ENCODE data around the gene FHIT.
"Not testable (repeated sequence)": the region's sequence is repeated elsewhere in the genome, so short reads cannot be mapped to it uniquely, and the experiment has no call there.

The FHIT gene

GRCh38 chr3:60574046-60574769 lies 677.0 kb downstream of the FHIT start:
- H3K4me1 ChIP-seq (ENCODE audit: control insufficient read depth, insufficient read depth, low read length), result peaks cover 5% of the 10 kb centered on the region
- no peaks in the 10 kb centered on the region for H3K9me3 ChIP-seq (ENCODE audit: control insufficient read depth, insufficient read depth, low read length)
- no peaks in the 10 kb centered on the region for H3K36me3 ChIP-seq (ENCODE audit: control insufficient read depth, insufficient read depth, low read length)
- H3K27me3 ChIP-seq (ENCODE audit: control insufficient read depth, insufficient read depth, low read length), result no peaks in the 10 kb centered on the region
- H3K4me3 ChIP-seq (ENCODE audit: low read depth, low read length), result no peak overlapping the region
- H3K9ac ChIP-seq (ENCODE audit: low read depth, low read length), result no peak overlapping the region

GRCh38 chr3:60573494-60573893 lies 677.8 kb downstream of the FHIT start:
- H3K9me3 ChIP-seq (ENCODE audit: control insufficient read depth, insufficient read depth, low read length), result no peaks in the 10 kb centered on the region
- no peaks in the 10 kb centered on the region for H3K36me3 ChIP-seq (ENCODE audit: control insufficient read depth, insufficient read depth, low read length)
- no peaks in the 10 kb centered on the region for H3K27me3 ChIP-seq (ENCODE audit: control insufficient read depth, insufficient read depth, low read length)
- H3K9ac ChIP-seq (ENCODE audit: low read depth, low read length), result no peak overlapping the region
- peaks cover 5% of the 10 kb centered on the region for H3K4me1 ChIP-seq (ENCODE audit: control insufficient read depth, insufficient read depth, low read length)
- H3K4me3 ChIP-seq (ENCODE audit: low read depth, low read length), result no peak overlapping the region

GRCh38 chr3:60571511-60571910 lies 679.7 kb downstream of the FHIT start:
- H3K27me3 ChIP-seq (ENCODE audit: control insufficient read depth, insufficient read depth, low read length), result no peaks in the 10 kb centered on the region

GRCh38 chr3:60557122-60557521 lies 694.1 kb downstream of the FHIT start:
- Histone ChIP-seq H3K9ac (ENCODE audit: low read depth, low read length) (no peak overlapping the region), H3K4me1 (ENCODE audit: control insufficient read depth, insufficient read depth, low read length) (peaks cover 16% of the 10 kb centered on the region), H3K27me3 (ENCODE audit: control insufficient read depth, insufficient read depth, low read length) (no peaks in the 10 kb centered on the region), H3K36me3 (ENCODE audit: control insufficient read depth, insufficient read depth, low read length) (no peaks in the 10 kb centered on the region), H3K4me3 (ENCODE audit: low read depth, low read length) (no peak overlapping the region), H3K9me3 (ENCODE audit: control insufficient read depth, insufficient read depth, low read length) (no peaks in the 10 kb centered on the region)

More at GRCh38 chr3:60571511-60571910, 679.7 kb downstream of the FHIT start:
- Histone ChIP-seq H3K36me3 (ENCODE audit: control insufficient read depth, insufficient read depth, low read length) (no peaks in the 10 kb centered on the region), H3K9me3 (ENCODE audit: control insufficient read depth, insufficient read depth, low read length) (no peaks in the 10 kb centered on the region), H3K4me1 (ENCODE audit: control insufficient read depth, insufficient read depth, low read length) (peaks cover 5% of the 10 kb centered on the region), H3K4me3 (ENCODE audit: low read depth, low read length) (no peak overlapping the region), H3K9ac (ENCODE audit: low read depth, low read length) (no peak overlapping the region)

- H3K9me3 ChIP-seq (ENCODE audit: control insufficient read depth, insufficient read depth, low read length), result no peaks in the 10 kb centered on the region
- H3K4me1 ChIP-seq (ENCODE audit: control insufficient read depth, insufficient read depth, low read length), result peaks cover 16% of the 10 kb centered on the region
- H3K36me3 ChIP-seq (ENCODE audit: control insufficient read depth, insufficient read depth, low read length), result no peaks in the 10 kb centered on the region
- no peak overlapping the region for H3K9ac ChIP-seq (ENCODE audit: low read depth, low read length)
- H3K4me3 ChIP-seq (ENCODE audit: low read depth, low read length), result no peak overlapping the region
- H3K27me3 ChIP-seq (ENCODE audit: control insufficient read depth, insufficient read depth, low read length), result no peaks in the 10 kb centered on the region
Measured at GRCh38 chr3:60555686-60556354, 695.4 kb downstream of the FHIT start.

GRCh38 chr3:60553144-60553543 lies 698.1 kb downstream of the FHIT start:
- H3K9me3 ChIP-seq (ENCODE audit: control insufficient read depth, insufficient read depth, low read length), result no peaks in the 10 kb centered on the region
- no peak overlapping the region for H3K4me3 ChIP-seq (ENCODE audit: low read depth, low read length)
- H3K4me1 ChIP-seq (ENCODE audit: control insufficient read depth, insufficient read depth, low read length), result peaks cover 22% of the 10 kb centered on the region
- H3K9ac ChIP-seq (ENCODE audit: low read depth, low read length), result no peak overlapping the region
- no peaks in the 10 kb centered on the region for H3K36me3 ChIP-seq (ENCODE audit: control insufficient read depth, insufficient read depth, low read length)
- H3K27me3 ChIP-seq (ENCODE audit: control insufficient read depth, insufficient read depth, low read length), result no peaks in the 10 kb centered on the region

- Histone ChIP-seq H3K4me1 (ENCODE audit: control insufficient read depth, insufficient read depth, low read length) (peaks cover 23% of the 10 kb centered on the region), H3K36me3 (ENCODE audit: control insufficient read depth, insufficient read depth, low read length) (no peaks in the 10 kb centered on the region), H3K27me3 (ENCODE audit: control insufficient read depth, insufficient read depth, low read length) (no peaks in the 10 kb centered on the region), H3K4me3 (ENCODE audit: low read depth, low read length) (no peak overlapping the region), H3K9me3 (ENCODE audit: control insufficient read depth, insufficient read depth, low read length) (no peaks in the 10 kb centered on the region), H3K9ac (ENCODE audit: low read depth, low read length) (no peak overlapping the region)
Measured at GRCh38 chr3:60552581-60552980, 698.7 kb downstream of the FHIT start.

- Histone ChIP-seq H3K4me1 (ENCODE audit: control insufficient read depth, insufficient read depth, low read length) (peaks cover 20% of the 10 kb centered on the region), H3K36me3 (ENCODE audit: control insufficient read depth, insufficient read depth, low read length) (no peaks in the 10 kb centered on the region), H3K9ac (ENCODE audit: low read depth, low read length) (no peak overlapping the region), H3K4me3 (ENCODE audit: low read depth, low read length) (no peak overlapping the region), H3K27me3 (ENCODE audit: control insufficient read depth, insufficient read depth, low read length) (no peaks in the 10 kb centered on the region), H3K9me3 (ENCODE audit: control insufficient read depth, insufficient read depth, low read length) (no peaks in the 10 kb centered on the region)
Measured at GRCh38 chr3:60551455-60552209, 699.6 kb downstream of the FHIT start.

GRCh38 chr3:60549863-60550262 lies 701.4 kb downstream of the FHIT start:
- Histone ChIP-seq H3K36me3 (ENCODE audit: control insufficient read depth, insufficient read depth, low read length) (no peaks in the 10 kb centered on the region), H3K27me3 (ENCODE audit: control insufficient read depth, insufficient read depth, low read length) (no peaks in the 10 kb centered on the region), H3K4me1 (ENCODE audit: control insufficient read depth, insufficient read depth, low read length) (peaks cover 8% of the 10 kb centered on the region), H3K9me3 (ENCODE audit: control insufficient read depth, insufficient read depth, low read length) (no peaks in the 10 kb centered on the region), H3K4me3 (ENCODE audit: low read depth, low read length) (no peak overlapping the region), H3K9ac (ENCODE audit: low read depth, low read length) (no peak overlapping the region)

GRCh38 chr3:60542995-60543394 lies 708.3 kb downstream of the FHIT start:
- no peak overlapping the region for H3K9ac ChIP-seq (ENCODE audit: low read depth, low read length)
- no peak overlapping the region for H3K4me3 ChIP-seq (ENCODE audit: low read depth, low read length)
- H3K36me3 ChIP-seq (ENCODE audit: control insufficient read depth, insufficient read depth, low read length), result no peaks in the 10 kb centered on the region
- H3K4me1 ChIP-seq (ENCODE audit: control insufficient read depth, insufficient read depth, low read length), result no peaks in the 10 kb centered on the region
- H3K27me3 ChIP-seq (ENCODE audit: control insufficient read depth, insufficient read depth, low read length), result no peaks in the 10 kb centered on the region
- no peaks in the 10 kb centered on the region for H3K9me3 ChIP-seq (ENCODE audit: control insufficient read depth, insufficient read depth, low read length)

- not testable (repeated sequence) for H3K27me3 ChIP-seq (ENCODE audit: control insufficient read depth, insufficient read depth, low read length); H3K9ac ChIP-seq (ENCODE audit: low read depth, low read length); H3K4me3 ChIP-seq (ENCODE audit: low read depth, low read length)
Measured at GRCh38 chr3:60539394-60539793, 711.9 kb downstream of the FHIT start.

GRCh38 chr3:60536420-60536819 lies 714.8 kb downstream of the FHIT start:
- no peaks in the 10 kb centered on the region for H3K4me1 ChIP-seq (ENCODE audit: control insufficient read depth, insufficient read depth, low read length)
- H3K36me3 ChIP-seq (ENCODE audit: control insufficient read depth, insufficient read depth, low read length), result no peaks in the 10 kb centered on the region
- H3K9me3 ChIP-seq (ENCODE audit: control insufficient read depth, insufficient read depth, low read length), result no peaks in the 10 kb centered on the region
- H3K9ac ChIP-seq (ENCODE audit: low read depth, low read length), result no peak overlapping the region
- no peak overlapping the region for H3K4me3 ChIP-seq (ENCODE audit: low read depth, low read length)
- no peaks in the 10 kb centered on the region for H3K27me3 ChIP-seq (ENCODE audit: control insufficient read depth, insufficient read depth, low read length)

More at GRCh38 chr3:60539394-60539793, 711.9 kb downstream of the FHIT start:
- not testable (repeated sequence) for H3K9me3 ChIP-seq (ENCODE audit: control insufficient read depth, insufficient read depth, low read length); H3K36me3 ChIP-seq (ENCODE audit: control insufficient read depth, insufficient read depth, low read length); H3K4me1 ChIP-seq (ENCODE audit: control insufficient read depth, insufficient read depth, low read length)
